Large intestine (tissue), 12 donors: ENCODE results near the gene CLK4. TPM values are rescaled to one million over a fixed set of nuclear protein-coding genes. Genes with fewer than 3 reads are reported as not detected.

ENCODE experiments used
- DNase-seq, 2 donors: peaks; one replicate each; pipeline versions ENCODE4 v3.0.0 to v3.0.0-alpha.2; 2013
- H3K27ac ChIP-seq: one replicate; pipeline ENCODE4 v1.5.1; 2013; ENCODE audit warnings: low read length
- H3K27me3 ChIP-seq: 2 replicates; pipeline ENCODE4 v1.6.1; 2013; ENCODE audit warnings: low read length; ENCODE audit not compliant: control insufficient read depth, insufficient read depth
- H3K36me3 ChIP-seq: 2 replicates; pipeline ENCODE4 v1.6.1; 2013; ENCODE audit warnings: low read length; ENCODE audit not compliant: control insufficient read depth, insufficient read depth
- H3K4me1 ChIP-seq: one replicate; pipeline ENCODE4 v1.6.1; 2013; ENCODE audit warnings: low read length; ENCODE audit not compliant: control insufficient read depth, insufficient read depth
- H3K4me3 ChIP-seq: one replicate; pipeline ENCODE4 v1.5.1; 2013; ENCODE audit warnings: low read length
- H3K9me3 ChIP-seq: one replicate; pipeline ENCODE4 v1.6.1; 2013; ENCODE audit warnings: mild to moderate bottlenecking, low read depth, low read length, moderate library complexity; ENCODE audit not compliant: control insufficient read depth
- WGBS: methylation state at CpG from one replicate; pipeline ENCODE4 v1.1.5; 2013; ENCODE audit warnings: low lambda C conversion rate; ENCODE audit not compliant: insufficient coverage; 5-methylcytosine and 5-hydroxymethylcytosine counted together
- long read RNA-seq, 11 donors: transcript quantifications; one replicate each; lab custom pipeline, GENCODE V29; 2026
- polyA plus RNA-seq: library from polyadenylated mRNA; unstranded; fragments of 120-200 nt; gene quantifications from one replicate; pipeline ENCODE4 v1.2.1, GENCODE V29; 2013

Gene CLK4
- polyA plus RNA-seq, result 45.5 TPM
- long read RNA-seq, donor 1, partial matches to known transcripts, result 0 of 3 reads
- long read RNA-seq, donor 1, other reads (novel, unspliced or antisense), result 0 of 3 reads
- long read RNA-seq, donor 2, partial matches to known transcripts, result 0 of 6 reads
- long read RNA-seq, donor 2, other reads (novel, unspliced or antisense), result 0 of 6 reads
- long read RNA-seq, donor 3, transcript CLK4-208 (2 exons, 1,690 nt), result major isoform, 5 of 17 reads
- long read RNA-seq, donor 3, partial matches to known transcripts, result 5 of 17 reads
- long read RNA-seq, donor 3, other reads (novel, unspliced or antisense), result 0 of 17 reads
- long read RNA-seq, donor 4, partial matches to known transcripts, result 0 of 2 reads
- long read RNA-seq, donor 4, other reads (novel, unspliced or antisense), result 0 of 2 reads
- long read RNA-seq, donor 5, partial matches to known transcripts, result 0 of 4 reads
- long read RNA-seq, donor 5, other reads (novel, unspliced or antisense), result 0 of 4 reads
- long read RNA-seq, donor 6, transcript CLK4-201 (13 exons, 2,568 nt), result major isoform, 5 of 9 reads
- long read RNA-seq, donor 6, partial matches to known transcripts, result 0 of 9 reads
- long read RNA-seq, donor 6, other reads (novel, unspliced or antisense), result 0 of 9 reads
- long read RNA-seq, donor 7, partial matches to known transcripts, result 0 of 3 reads
- long read RNA-seq, donor 7, other reads (novel, unspliced or antisense), result 0 of 3 reads
- long read RNA-seq, donor 8, partial matches to known transcripts, result 0 of 4 reads
- long read RNA-seq, donor 8, other reads (novel, unspliced or antisense), result 0 of 4 reads
- long read RNA-seq, donor 9, partial matches to known transcripts, result 0 of 2 reads
- long read RNA-seq, donor 9, other reads (novel, unspliced or antisense), result 0 of 2 reads
- long read RNA-seq, donor 10, partial matches to known transcripts, result 0 of 9 reads
- long read RNA-seq, donor 10, other reads (novel, unspliced or antisense), result 0 of 9 reads
- long read RNA-seq, donor 11, partial matches to known transcripts, result 0 of 7 reads
- long read RNA-seq, donor 11, other reads (novel, unspliced or antisense), result 0 of 7 reads

GRCh38 chr5:178626484-178627258 lies at the start of gene CLK4:
Gene CLK4 (minus strand): TSS chr5:178627050. CDS start chr5:178623416, 3,634 bp downstream.
- peak within 1 kb of the TSS; percentile 83 for H3K4me3 ChIP-seq
- H3K27me3 ChIP-seq, result peaks cover 7% of the 10 kb centered on the region
- peaks cover 5% of the 10 kb centered on the region for H3K4me1 ChIP-seq
- peaks cover 3% of the 10 kb centered on the region for H3K9me3 ChIP-seq
- WGBS, result no CpG with 5 or more reads among the region's 79 CpGs
- H3K27ac ChIP-seq, result peak within 1 kb of the TSS; percentile 66
- DNase-seq, result peak; percentile 95
- peaks cover 9% of the 10 kb centered on the region for H3K36me3 ChIP-seq

GRCh38 chr5:178675922-178676321 lies 49.1 kb upstream of the CLK4 start:
- DNase-seq, result no peak
- 83% methylated on average over 2 of the region's 3 CpGs for WGBS
- H3K36me3 ChIP-seq, result no peaks in the 10 kb centered on the region
- H3K27ac ChIP-seq, result no peak overlapping the region
- no peaks in the 10 kb centered on the region for H3K4me1 ChIP-seq
- H3K27me3 ChIP-seq, result no peaks in the 10 kb centered on the region
- H3K4me3 ChIP-seq, result no peak overlapping the region
- H3K9me3 ChIP-seq, result no peaks in the 10 kb centered on the region

- Histone ChIP-seq H3K27ac (no peak overlapping the region), H3K27me3 (no peaks in the 10 kb centered on the region), H3K4me3 (no peak overlapping the region), H3K9me3 (no peaks in the 10 kb centered on the region), H3K36me3 (no peaks in the 10 kb centered on the region), H3K4me1 (no peaks in the 10 kb centered on the region)
- DNase-seq, result no peak
Observed at GRCh38 chr5:178674334-178674733, 47.5 kb upstream of the CLK4 start.

- DNase-seq, result peak in 1 of 2 donors; percentile 6
- Histone ChIP-seq H3K4me1 (no peaks in the 10 kb centered on the region), H3K27me3 (no peaks in the 10 kb centered on the region), H3K4me3 (no peak overlapping the region), H3K36me3 (no peaks in the 10 kb centered on the region), H3K9me3 (no peaks in the 10 kb centered on the region), H3K27ac (no peak overlapping the region)
- WGBS, result no CpG with 5 or more reads among the region's 10 CpGs
Observed at GRCh38 chr5:178673801-178674295, 47.0 kb upstream of the CLK4 start.

DNA sequence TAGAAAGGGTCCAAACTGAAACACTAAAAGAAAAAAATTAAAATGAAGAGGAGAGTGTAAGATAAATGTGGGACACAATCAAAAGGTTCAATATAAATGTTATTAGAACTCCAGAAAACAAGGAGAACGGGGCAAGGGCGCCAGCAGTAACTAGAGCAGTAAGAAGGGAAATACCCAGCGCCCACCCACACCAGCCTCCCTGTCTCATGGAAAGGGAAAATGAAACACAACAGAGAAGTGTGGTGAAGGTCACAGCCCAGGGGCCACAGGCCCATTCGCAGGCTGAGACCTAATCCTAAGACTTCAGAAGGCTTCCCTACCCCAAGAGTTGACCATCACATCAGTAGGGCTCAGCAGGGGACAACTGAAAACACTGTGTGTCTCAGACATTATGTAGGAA lies 45.8 kb upstream of the CLK4 start:
- Histone ChIP-seq H3K9me3 (no peaks in the 10 kb centered on the region), H3K4me1 (no peaks in the 10 kb centered on the region), H3K27ac (no peak overlapping the region), H3K27me3 (no peaks in the 10 kb centered on the region), H3K36me3 (no peaks in the 10 kb centered on the region), H3K4me3 (no peak overlapping the region)
- WGBS, result 96% methylated on average over 3 of the region's 4 CpGs
- DNase-seq, result no peak

DNA sequence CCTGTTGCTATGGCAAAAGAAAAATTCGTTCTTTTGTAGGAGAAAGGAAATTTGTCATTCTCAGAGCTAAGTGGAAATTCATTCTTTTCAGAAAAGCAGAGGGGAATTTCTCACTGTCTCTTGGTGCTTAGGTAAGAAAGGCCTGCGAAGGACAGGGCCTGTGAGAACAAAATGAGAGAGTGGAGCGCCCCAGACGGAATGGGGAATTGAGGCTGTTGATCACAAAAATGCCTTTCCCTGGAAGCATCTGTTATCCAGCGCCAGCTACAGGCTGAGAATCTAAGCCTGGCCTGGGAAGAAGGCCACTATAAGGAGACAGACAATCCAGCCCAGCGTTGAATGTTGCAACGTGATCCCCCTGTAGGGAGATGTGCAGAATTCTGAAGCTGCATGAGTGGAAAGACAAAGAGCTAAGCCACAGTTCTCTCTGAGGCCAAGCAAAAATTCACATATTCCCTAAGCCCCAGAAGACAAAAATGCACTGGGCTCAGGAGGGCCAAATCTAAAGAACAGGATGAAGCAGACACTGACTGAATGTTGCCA lies 44.8 kb upstream of the CLK4 start:
- no peak for DNase-seq
- H3K27ac ChIP-seq, result no peak overlapping the region
- WGBS, result 90% methylated on average over 3 of the region's 7 CpGs
- H3K36me3 ChIP-seq, result no peaks in the 10 kb centered on the region
- no peaks in the 10 kb centered on the region for H3K9me3 ChIP-seq
- no peaks in the 10 kb centered on the region for H3K4me1 ChIP-seq
- no peak overlapping the region for H3K4me3 ChIP-seq
- no peaks in the 10 kb centered on the region for H3K27me3 ChIP-seq

GRCh38 chr5:178670351-178670885 lies 43.6 kb upstream of the CLK4 start:
- Histone ChIP-seq H3K4me1 (no peaks in the 10 kb centered on the region), H3K9me3 (no peaks in the 10 kb centered on the region), H3K4me3 (no peak overlapping the region), H3K27ac (no peak overlapping the region), H3K27me3 (no peaks in the 10 kb centered on the region), H3K36me3 (no peaks in the 10 kb centered on the region)
- WGBS, result no CpG with 5 or more reads among the region's 10 CpGs
- no peak for DNase-seq

DNA sequence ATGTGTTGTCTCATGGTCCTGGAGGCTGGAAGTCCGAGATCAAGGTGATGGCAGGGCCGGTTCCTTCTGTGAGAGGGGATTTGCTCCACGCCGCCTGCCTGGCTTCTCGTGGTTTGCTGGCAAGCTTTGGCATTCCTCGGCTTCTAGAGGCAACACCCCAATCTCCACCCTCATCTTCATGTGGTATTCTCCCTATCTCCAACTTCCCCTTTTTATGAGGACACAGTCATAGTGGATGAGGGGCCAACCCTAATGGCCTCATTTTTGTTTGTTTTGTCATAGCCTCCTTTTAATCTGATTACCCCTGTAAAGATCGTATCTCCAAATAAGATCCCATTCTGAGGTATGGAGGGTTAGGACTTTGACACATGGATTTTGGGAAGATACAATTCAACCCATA lies 41.7 kb upstream of the CLK4 start:
- no peak for DNase-seq
- Histone ChIP-seq H3K4me1 (no peaks in the 10 kb centered on the region), H3K4me3 (no peak overlapping the region), H3K27me3 (no peaks in the 10 kb centered on the region), H3K27ac (no peak overlapping the region), H3K36me3 (no peaks in the 10 kb centered on the region), H3K9me3 (no peaks in the 10 kb centered on the region)
- 93% methylated on average over 3 of the region's 7 CpGs for WGBS

DNA sequence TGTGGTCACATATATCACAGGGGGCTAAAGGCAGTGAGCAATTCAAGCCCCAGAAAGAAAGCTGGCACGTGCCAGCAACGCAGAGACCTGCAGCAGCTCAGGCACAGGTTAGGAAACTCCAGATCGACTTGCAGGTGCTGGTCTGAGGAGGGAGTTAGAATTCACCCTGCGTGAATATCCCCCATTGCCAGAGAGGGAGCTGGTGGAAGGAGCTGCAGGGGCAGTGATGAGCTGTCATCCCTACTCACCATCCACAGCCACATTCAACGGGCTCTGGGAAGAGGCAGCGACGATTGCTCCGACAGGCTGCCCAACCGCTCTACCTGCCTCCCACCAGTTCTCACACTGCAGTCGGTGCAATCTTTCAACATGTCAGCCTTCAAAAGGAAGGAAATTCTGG lies 40.8 kb upstream of the CLK4 start:
- no peak overlapping the region for H3K27ac ChIP-seq
- no peaks in the 10 kb centered on the region for H3K4me1 ChIP-seq
- H3K27me3 ChIP-seq, result no peaks in the 10 kb centered on the region
- H3K36me3 ChIP-seq, result no peaks in the 10 kb centered on the region
- H3K9me3 ChIP-seq, result no peaks in the 10 kb centered on the region
- no peak overlapping the region for H3K4me3 ChIP-seq
- DNase-seq, result no peak
- no CpG with 5 or more reads among the region's 10 CpGs for WGBS
